NCI-H2029 (cell line): Measurements from ENCODE around the gene CD109.
A peak's percentile ranks its signal among the peaks of the same experiment; 100 is the strongest.
"Not testable (repeated sequence)": the region's sequence is repeated elsewhere in the genome, so short reads cannot be mapped to it uniquely, and the experiment has no call there.

Experiments used
- DNase-seq: peaks from one replicate; lab custom pipeline; 2025; lab: John Stamatoyannopoulos, UW

CD109 gene

DNA sequence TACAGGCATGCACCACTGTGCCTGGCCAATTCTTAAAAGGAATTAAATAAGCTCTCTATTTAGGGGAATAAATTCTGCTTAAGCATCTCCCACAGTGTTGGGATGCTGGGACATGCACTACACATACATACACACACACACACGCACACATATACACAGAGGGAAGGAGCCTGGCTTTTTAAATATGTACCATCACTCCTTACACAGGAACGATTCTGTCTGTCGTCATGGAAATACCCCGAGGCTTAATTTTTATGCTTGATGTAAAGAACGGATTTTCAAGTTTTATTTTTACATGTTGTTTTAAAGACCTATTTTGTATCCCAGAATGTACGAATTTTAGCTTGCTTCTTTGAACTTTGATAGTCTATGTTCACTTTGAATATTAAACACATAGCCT is 95.3 kb downstream of the CD109 start:
- DNase-seq, result no peak

DNA sequence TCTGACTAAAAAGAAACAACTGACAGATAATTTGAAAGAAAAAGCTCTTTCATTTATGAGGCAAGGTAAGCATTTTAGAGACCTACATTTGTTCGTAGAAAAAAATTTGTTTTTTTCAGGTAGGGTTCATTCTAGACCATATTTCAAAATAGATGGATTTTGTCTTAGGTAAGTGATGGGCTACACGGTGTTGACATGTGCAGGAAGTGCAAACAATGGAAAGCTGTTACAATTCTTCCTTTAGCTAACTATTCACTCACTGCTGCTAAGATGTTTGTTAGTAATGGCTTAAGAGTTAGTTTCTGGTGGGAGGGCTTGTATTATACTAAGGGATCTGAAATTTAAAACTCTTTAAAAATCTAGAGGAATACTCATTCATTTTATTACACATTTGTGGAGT is 96.7 kb downstream of the CD109 start:
- DNase-seq, result no peak

DNA sequence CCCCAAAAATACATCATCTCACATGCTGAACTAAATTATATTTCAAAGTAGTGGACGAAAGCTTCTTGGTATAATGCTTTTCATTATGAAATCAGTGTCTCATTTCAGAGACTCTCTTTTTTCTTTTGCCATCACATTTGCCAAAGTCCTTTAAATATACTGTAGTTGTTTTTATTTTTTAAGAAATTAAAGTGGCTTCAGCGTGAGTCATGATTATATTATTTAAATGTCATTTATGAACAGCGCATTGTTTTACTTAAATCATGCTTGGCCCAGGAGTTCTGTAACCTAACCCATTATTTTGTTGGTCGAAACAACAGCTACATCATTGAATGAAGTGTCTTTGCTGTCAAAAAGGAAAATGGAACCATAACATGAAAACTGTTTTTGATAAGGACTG is 100.9 kb downstream of the CD109 start:
- no peak for DNase-seq

DNA sequence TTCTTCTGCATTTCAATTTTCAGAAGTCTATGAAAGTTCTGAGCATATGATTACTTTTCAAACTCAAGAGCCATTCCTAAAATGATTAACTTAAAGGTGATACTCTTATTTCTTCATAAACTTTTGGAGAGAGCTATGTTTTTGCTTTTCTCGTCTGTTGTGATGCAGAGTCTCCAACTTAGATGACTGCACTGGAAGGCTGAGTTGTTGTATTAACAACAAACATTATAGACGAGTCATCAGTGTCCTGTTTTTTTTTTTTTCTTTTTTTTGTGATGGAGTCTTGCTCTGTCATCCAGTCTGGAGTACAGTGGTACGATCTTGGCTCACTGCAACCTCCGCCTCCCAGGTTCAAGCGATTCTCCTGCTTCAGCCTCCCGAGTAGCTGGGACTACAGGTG is 101.9 kb downstream of the CD109 start:
- no peak for DNase-seq

DNA sequence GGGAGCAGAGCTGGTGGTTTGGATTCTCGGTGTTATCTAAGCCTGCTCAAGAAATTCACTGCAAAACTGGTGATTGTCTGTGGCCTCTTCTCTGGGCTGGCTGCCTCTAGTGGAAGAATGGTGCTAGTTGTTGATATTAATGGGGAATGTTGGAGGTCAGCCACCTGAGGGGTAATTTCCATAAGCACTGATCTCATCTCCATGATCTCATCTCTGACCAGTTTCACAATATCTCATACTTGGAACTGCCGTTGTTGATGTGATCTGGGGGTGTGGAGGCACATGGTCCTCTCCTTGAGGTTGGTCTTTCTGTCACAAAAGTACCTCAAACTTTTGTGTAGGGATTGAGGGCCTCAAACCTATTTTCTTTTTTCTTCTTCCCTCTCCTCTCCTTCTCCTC is 102.6 kb downstream of the CD109 start:
- no peak for DNase-seq

DNA sequence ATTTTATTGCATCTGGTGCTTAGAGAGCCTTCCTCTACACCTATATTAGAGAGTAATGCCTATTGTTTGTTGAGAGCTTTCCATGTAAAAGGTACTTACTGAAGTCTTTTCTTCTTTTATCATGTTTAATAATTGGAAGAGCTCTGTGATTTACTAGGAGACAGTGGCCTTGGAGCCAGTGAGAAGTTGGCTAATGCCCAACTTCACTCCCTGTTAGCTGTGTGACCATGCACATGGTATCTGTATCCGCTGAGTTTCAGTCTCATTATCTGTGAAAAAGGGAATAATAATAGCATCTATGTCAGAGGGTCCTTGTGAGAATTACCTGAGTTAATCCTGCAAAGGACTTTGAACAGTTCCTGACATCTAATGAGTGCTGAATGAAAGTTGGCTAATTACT is 105.0 kb downstream of the CD109 start:
- DNase-seq, result no peak

DNA sequence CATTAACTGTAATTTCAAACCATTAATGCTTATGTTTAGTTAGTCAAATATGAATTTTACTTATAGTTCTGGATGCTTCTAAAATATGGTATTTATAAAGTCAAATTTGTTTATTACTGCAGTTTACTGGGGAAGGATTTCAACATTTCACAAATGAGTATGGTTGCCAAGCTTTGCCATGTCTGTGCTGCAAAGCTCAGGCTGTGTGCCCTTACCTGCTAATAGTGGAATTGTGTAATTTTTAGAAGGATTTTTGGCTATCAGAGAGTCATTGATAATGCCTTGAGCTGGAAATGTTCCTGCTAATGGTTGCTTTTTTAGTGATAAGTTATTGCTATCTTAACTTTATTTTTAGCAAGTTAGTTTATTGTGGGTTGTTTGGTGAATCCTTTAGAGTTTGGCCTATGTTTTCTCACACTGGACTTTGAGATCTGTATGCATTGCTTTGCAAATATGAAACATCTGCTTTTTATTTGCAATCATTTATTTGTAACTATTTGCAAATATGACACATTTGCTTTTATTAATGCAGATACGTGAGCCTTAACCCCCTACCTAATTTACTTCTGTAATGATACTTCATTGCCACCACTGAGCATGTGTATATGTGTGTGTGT is 105.8 kb downstream of the CD109 start:
- no peak for DNase-seq

DNA sequence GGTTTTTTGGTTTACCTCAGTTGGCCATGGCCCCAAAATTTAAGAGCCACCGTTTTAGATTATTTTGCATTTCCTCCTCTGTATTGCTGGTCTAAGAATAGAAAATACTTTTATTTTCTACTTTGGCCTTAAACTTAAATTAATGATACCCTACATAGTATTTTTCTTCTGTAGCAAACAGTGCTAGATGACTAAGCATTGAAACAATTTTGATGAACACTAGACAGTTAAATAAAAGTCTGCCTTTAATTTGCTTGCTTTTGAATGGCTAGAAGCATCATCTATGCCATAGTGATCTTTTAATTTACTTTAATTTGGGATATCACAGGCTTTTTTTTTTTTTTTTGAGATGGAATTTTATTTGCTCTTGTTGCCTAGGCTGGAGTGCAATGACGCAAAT is 106.4 kb downstream of the CD109 start:
- DNase-seq, result no peak

DNA sequence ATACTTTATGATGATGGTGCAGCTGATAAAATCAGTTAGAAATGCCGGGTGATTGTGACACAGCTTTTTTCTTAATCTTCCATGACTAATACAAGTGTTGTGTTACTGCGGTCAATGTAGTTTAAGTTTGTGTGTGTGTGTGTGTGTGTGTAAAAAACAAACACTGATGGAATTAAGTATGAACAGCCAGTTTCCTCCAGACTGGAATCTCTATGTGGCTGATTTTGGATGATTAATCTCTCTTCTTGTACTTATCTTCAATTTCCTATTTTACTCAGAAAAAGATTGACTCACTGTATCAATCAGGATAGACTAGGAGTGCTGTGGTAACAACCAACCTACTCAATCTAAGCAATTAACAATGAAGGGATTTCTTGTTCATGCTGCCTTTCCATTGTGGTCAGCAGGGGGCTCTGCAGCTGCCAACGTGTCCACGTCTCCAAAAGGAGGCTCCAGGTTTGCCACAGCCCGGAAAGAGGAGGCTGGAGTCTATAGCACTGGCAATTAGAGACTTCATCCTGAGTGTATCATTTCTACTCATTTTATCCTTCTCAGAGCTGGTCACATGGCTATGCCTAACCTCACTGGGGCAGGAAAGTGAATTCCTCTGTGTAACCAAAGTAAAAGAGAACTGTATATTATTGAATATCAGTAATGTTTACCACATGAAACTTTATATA is 107.7 kb downstream of the CD109 start:
- no peak for DNase-seq

DNA sequence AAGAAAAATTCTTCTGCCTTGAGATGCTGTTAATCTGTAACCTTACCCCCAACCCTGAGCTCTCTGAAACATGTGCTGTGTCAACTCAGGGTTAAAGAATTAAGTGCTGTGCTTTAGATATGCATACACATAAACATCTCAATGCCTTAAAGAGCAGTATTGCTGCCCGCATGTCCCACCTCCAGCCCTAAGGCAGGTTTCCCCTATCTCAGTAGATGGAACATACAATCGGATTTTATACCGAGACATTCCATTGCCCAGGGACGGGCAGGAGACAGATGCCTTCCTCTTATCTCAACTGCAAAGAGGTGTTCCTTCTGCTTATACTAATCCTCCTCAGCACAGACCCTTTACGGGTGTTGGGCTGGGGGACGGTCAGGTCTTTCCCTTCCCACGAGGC is 109.2 kb downstream of the CD109 start:
- not testable (repeated sequence) for DNase-seq

DNA sequence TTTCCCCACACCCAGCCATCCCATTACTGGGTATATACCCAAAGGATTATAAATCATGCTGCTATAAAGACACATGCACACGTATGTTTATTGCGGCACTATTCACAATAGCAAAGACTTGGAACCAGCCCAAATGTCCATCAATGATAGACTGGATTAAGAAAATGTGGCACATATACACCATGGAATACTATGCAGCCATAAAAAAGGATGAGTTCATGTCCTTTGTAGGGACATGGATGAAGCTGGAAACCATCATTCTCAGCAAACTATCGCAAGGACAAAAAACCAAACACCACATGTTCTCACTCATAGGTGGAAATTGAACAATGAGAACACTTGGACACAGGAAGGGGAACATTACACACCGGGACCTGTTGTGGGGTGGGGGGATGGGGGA is 110.0 kb downstream of the CD109 start:
- not testable (repeated sequence) for DNase-seq

DNA sequence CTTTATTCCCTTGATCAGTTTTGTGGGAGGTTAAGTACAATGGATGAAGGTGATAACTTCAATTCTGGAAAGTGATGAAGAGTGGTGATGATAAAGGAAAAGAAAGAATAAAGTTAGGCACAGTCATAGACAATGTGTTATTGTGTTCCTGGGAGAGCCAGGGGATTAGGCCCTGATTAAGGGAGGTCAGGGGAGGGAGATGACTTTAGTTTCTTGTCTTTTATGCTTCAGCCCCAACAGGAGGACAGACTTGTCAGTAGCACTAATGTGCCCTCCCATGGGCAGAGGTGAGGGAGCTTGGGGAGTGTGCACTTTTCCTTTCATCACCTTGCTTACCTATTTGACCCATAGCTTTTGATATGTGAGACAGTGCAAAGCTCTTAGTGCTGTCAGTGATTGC is 115.7 kb downstream of the CD109 start:
- no peak for DNase-seq

DNA sequence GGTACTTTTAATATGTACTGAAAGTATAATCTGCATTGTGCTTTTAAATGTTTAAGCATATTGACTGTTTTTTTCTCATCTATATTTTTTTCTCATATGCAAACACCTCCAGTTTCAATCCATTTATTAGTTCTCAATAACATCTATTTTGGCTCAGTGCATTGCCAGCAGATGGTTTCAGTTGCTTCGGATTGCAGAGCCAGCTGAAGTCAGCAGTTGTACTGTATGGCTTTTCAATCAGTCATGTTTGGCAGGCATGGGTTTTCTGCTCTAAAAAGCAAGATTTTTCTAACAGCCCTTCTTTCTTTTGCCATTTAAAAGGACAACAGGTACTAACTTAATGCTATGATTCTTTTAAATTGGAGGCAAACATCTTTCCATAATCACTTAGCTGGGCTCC is 121.2 kb downstream of the CD109 start:
- DNase-seq, result no peak

DNA sequence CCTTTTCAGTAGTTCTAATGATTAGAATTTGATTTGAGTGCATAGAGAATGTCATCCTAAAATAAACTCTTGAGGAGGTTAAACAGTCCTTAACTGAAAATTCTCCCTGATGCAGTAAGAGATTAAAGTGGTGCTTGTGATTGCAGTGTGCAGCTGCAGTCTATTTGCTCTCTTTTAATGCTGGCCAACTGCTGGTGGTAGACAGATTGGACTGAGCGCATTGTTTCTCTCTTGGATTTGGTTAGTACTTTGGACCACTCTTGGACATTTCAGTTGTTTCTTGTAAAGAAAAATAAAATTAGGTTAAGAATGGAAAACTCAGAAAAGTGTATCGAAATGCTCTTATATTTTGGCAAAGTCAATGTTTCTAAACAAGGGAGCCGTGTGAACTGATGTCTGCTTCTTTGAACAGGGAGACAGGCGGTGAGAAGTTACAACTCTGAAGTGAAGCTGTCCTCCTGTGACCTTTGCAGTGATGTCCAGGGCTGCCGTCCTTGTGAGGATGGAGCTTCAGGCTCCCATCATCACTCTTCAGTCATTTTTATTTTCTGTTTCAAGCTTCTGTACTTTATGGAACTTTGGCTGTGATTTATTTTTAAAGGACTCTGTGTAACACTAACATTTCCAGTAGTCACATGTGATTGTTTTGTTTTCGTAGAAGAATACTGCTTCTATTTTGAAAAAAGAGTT is 127.2 kb downstream of the CD109 start:
- DNase-seq, result peak; percentile 50

DNA sequence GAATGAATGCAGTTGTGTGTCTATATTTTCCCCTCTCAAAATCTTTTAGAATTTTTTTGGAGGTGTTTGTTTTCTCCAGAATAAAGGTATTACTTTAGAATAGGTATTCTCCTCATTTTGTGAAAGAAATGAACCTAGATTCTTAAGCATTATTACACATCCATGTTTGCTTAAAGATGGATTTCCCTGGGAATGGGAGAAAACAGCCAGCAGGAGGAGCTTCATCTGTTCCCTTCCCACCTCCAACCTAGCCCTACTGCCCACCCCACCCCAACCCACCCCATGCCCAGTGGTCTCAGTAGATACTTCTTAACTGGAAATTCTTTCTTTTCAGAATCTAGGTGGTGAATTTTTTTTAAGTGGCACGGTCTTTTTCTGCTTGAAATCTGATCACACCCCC is 127.8 kb downstream of the CD109 start:
- DNase-seq, result no peak

DNA sequence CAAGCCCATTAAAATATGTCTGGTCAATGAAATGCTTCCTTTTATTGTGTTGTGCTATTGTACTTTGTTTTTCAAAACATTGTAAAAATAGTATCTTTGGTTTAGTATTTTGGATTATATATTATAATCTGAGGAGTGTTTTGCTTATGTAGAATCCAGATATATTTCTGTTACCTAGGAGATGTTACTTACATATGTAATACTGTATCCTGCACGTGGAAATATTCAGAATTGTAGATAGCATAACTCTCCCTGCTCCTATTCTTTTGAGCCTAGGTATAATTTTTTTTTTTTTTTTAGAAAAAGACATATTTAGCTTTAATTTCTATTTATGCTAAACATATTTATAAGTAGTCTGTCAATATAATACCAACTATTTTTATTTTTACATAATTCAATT is 130.6 kb downstream of the CD109 start:
- no peak for DNase-seq

DNA sequence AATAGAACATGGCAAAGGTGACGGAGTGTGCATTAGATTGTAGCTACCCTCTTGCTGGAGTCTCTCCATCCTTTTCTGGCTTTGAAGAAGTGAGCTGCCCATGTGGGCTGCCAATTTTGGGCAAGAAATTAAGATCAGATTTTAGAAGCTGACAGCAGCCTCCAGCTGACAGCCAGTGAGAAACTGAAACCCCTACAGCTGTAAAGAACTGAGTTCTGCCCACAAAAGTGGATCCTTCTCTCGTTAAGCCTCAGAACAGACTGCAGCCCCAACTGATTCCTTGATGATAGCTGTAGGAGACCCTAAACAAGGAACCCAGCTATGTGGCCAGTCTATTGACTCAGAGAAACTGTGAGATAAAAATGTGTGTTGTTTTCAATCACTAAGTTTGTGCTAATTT is 134.1 kb downstream of the CD109 start:
- no peak for DNase-seq

DNA sequence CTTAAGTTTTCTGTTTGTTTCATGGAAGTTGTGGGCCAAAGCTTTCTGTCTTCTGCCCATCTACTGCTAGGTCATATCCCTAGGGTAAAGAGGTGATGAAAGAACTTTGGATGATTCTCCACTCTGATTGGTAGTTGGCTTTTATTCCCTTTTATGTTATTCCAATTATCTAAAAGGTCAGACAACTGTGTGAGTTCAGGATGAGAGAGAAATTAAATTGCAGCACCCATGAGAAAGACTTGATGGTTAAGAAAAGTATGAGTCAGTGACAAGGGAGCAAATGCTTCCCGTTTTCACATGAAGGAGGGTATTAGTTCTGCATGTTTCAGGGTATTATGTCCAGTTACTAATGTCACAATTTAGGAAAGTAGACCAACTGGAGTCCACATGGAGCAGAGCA is 136.3 kb downstream of the CD109 start:
- no peak for DNase-seq

DNA sequence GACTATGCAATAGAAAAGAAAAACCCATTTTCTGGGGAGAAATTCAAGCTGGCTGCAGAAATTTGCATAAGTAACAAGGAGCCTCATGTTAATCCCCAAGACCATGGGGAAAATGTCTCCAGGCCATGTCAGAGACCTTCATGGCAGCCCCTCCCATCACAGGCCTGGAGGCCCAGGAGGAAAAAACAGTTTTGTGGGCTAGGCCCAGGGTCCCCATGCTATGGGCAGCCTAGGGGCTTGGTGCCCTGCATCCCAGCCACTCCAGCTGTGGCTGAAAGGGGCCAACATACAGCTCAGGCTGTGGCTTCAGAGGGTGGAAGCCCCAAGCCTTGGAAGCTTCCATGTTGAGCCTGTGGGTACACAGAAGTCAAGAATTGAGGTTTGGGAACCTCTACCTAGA is 148.7 kb downstream of the CD109 start:
- not testable (repeated sequence) for DNase-seq

DNA sequence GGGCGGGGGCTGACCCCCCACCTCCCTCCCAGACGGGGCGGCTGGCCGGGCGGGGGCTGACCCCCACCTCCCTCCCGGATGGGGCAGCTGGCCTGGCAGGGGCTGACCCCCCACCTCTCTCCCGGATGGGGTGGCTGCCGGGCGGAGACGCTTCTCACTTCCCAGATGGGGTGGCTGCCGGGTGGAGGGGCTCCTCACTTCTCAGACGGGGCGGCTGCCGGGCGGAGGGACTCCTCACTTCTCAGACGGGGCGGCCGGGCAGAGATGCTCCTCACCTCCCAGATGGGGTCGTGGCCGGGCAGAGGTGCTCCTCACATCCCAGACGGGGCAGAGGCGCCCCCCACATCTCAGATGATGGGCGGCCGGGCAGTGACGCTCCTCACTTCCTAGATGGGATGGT is 155.0 kb downstream of the CD109 start:
- not testable (repeated sequence) for DNase-seq

DNA sequence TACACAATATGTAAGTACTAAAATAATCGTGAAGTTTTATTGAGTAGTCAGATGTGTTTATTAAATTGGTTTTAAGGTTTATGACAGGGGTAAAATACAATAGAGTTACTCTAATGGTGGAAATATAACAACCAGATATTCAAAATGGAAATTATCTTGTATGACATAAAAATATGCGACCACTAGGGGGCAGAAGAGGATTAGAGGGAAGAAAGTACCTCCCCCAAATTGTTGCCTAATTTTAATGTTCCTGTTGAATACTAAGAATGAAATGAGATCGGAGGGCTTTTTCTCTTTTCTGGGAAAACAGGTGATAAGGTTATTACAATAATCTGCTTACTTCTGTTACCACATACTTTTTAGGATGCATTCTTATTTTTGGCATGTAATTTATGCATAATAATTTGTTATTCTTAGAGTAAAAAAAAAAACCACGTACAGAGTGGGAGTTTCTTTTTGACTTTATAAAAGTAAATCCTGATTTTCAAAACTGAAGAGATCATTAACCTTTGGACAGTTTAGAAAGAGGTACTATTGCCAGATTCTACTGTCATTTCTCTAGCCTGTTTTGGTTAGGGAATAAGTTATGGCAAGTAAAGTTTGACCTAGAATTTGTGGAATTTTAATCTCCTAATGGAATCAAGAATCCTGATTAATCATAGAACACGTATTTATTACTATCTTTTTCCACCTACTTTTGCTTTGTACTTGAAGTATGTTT is 159.2 kb downstream of the CD109 start:
- DNase-seq, result peak; percentile 54

DNA sequence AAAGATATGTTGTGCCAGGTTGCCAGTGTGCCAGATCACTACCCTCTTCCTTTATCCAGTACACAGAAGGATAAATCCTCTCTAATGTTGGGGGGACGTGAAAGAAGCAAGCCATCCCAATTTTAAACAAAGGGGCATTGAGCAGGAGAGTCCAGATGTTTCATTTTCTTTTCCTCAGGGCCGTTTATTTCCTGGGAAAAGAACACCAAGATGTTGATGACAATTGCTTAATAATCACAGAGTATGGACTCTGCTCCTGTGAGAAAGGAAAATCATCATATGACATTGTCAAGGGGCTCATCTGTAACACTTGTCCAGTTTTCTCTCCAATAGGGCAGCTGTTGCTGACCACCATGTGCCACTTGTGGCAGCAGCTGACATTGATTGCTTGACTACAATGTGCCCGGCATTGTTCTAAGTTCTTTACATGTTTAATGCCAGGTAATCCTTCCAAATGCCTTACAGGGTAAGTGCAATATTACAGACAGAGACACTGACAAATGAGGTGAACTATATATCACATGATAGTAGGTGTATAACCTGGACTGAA is 161.4 kb downstream of the CD109 start:
- no peak for DNase-seq

DNA sequence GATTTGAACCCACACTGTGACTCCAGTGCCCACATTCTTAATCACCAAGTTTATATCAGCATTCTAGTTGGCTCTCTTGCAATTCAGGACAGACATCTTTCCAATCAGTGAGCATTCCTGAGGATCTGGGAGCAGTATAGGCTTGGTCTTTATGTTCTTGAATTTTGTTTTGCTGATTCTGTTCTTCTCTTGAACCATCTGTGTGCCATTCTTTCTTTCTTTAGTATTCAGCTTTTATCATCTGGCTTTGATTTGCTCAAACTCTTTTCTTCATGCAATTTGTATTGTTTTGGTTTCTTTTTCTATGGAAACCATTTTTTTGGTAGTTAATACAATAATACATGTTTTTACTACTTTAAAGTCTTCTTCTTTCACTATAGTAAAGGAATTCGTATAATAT is 162.4 kb downstream of the CD109 start:
- DNase-seq, result no peak
